Tongue (tissue), 2 donors: Measurements from ENCODE around the gene ADGRD1. TPM values are rescaled to one million over a fixed set of nuclear protein-coding genes. Genes with fewer than 3 reads are reported as not detected.
A peak's percentile ranks its signal among the peaks of the same experiment; 100 is the strongest.

Source experiments
- DNase-seq: peaks from one replicate; pipeline ENCODE4 v3.0.0-alpha.2; 2015
- total RNA-seq: library from RNA; depleted of rRNA; stranded (reverse); fragments of >200 nt; gene quantifications from one replicate; pipeline ENCODE4 v1.2.3, GENCODE V29; 2014

Gene ADGRD1
- total RNA-seq, 1 donor from 2014 or later: 16.4 TPM

- DNase-seq: no peak
These were observed 12.8 kb downstream of the ADGRD1 start for GRCh38 chr12:130966443-130967030.

DNA sequence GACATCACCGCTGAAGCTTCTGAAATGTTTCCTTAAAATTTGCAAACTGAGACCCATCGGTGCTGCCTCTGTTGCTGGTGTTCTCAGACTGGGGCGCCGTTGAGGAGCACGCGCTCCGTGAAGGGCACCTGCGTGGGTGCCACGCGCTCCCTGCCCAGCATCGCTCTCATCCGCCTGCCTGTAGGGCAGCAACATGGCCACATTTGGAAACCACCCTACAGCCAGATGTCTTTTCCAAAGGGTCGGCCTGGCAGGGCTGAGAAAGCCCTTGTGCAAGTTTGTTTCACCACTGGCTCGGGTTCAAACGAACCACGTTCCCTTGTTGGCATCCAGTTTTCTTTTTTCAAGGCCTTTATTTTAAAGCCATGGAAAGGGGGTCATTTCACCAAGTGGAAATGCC lies 13.9 kb downstream of the ADGRD1 start:
- DNase-seq: no peak

DNA sequence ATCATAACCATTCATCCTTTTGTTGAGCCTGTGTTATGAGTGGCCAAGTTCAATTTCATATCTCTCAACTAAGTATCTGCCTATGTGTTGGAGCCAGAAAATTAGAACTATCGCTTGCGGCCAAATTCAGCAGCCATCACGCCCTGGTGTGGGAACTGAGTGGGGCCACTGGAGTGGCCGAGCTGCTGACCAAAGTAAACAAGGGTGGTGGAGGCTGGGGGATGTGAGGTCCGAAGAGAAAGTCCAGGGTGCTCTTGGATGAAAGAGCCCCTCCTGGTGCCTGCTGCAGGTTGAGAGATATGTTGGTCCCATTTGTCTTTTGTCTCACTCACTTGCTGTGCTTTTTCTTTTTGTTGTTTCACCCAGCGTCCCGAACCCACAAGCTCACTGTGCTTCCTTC lies 14.9 kb downstream of the ADGRD1 start:
- DNase-seq: no peak

GRCh38 chr12:130969223-130969622 lies 15.5 kb downstream of the ADGRD1 start:
- no peak for DNase-seq

- no peak for DNase-seq
These were observed 16.6 kb downstream of the ADGRD1 start for GRCh38 chr12:130970165-130970907.

- DNase-seq: no peak
These were observed 17.2 kb downstream of the ADGRD1 start for GRCh38 chr12:130970908-130971233.

DNA sequence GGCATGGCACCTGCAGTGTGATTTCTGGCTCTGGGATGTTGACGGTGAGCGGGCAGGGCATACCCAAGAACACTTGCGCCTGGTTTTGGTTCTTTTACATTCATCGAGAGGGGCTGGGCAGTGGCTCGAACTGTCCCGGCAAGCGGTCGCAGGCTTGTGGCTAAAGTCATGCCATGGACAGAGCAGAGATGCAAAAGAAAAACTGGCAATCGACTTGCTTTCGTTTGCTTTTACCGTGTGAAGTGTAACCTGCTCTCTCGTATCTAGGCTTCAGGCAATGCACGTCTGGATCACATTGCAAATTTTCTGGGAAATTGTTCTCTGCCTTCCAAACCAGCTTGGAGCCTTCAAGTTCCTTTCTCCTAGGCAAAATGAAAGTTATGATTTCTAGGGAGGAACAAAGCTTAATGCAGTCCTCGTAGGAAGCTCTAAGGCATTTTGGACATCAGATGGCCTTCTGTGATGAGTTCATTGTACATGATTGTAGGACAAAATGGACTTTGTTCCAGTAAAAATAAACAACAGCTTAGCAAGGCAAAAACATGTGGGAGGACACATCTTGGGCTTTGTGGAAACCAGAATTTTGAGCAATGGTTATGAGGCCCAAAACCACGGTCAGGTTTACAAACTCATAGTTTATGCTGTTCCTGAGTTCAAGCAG lies 18.3 kb downstream of the ADGRD1 start:
- peak; percentile 28 for DNase-seq

GRCh38 chr12:130972586-130972950 lies 18.9 kb downstream of the ADGRD1 start:
- no peak for DNase-seq

- DNase-seq: peak; percentile 30
These were observed 19.4 kb downstream of the ADGRD1 start for GRCh38 chr12:130973109-130973508.

GRCh38 chr12:130973906-130974305 lies 20.2 kb downstream of the ADGRD1 start:
- DNase-seq: no peak

GRCh38 chr12:130975116-130975515 lies 21.4 kb downstream of the ADGRD1 start:
- DNase-seq: no peak

DNA sequence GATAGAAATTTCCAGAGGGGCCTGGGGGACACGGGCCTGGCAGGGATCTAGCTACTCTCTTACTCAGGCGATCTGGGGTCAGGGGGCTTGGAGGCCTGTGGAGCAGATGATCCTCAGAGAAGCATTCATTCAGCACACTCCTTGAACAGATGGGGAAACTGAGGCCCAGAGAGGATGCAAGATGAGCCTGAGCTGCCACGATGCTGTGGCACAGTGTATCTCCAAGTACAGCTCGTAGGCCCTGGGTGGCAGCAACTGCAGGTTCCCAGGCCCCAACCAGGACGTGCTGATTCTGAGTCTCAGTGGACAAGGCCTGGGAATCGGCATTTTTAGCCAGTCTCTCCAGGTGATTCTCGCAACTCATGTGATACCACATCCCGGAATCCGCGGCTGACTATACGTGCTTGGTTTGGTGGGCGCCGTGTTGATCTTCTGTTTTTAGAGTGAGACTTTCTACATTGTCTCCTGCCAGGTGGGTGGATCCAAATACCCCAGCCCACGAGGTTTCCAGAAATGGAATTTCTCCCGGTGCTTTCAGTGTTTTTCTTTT lies 22.5 kb downstream of the ADGRD1 start:
- no peak for DNase-seq

DNA sequence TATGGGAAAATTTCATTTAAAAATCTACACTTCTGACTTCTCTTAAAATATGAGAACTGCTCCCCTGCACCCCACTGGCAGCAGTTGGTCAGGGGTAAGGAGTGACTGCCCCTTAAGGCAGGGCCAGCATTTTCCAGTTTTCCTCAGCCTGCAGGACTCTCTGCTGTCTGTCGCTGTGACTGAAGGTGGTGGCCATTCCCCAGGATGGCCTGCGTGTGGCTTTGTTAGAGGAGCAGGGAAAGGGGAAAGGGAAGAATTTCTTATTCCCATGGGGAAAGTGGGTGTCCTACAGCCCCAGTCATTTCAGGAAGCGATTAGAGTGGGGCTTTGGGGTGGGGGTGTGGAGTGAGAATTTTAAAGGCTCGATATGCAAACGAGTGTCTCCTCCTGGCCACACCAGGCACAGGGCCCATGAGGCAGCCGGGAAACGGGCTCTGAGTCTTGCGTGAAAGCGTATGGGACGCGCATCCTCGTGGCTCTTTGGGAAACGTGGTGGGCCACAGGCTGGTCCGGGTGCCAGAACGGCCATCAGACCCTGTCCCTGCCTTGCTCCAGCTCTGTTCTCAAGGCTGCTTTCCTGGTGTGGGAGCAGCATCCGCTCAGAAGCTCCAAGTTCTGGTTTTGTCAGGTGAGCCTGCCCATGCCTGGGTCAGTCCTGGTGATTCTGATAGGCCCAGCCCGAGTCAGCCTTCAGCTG lies 23.5 kb downstream of the ADGRD1 start:
- no peak for DNase-seq

DNA sequence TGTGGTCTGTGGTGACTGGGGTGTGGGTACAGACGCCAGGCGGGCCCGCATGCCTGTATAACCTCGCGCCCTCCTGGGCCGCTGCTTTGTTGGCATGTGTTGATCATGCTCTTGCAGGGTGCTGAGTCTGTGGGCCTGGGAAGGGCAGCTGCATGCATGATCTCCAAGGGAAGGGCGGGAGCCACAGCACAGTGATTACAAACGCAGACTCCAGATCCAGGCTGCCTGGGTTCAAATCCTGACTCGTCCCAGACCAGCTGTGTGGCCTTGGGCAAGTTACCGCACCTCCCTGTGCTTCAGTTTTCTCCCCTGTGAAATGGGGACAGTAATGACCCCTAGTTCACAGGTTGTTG lies 24.0 kb downstream of the ADGRD1 start:
- no peak for DNase-seq

DNA sequence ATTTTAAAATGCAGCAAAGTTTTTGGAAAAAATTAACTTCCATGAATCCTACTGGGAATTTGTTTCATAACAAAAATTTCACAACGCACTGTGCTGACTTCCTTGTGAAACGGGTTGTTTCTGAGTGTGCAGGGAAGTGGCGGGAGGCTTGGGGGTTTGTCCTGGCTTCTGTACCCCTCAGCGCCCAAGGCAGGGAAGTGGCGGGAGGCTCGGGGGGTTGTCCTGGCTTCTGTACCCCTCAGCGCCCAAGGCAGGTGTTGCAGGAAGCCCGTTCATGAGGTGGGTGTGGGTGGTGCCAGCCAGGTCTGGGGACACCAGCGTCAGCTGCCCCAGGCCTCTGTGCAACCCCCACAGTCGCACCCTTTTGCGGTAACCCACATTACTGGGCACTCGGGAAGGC lies 25.1 kb downstream of the ADGRD1 start:
- no peak for DNase-seq

DNA sequence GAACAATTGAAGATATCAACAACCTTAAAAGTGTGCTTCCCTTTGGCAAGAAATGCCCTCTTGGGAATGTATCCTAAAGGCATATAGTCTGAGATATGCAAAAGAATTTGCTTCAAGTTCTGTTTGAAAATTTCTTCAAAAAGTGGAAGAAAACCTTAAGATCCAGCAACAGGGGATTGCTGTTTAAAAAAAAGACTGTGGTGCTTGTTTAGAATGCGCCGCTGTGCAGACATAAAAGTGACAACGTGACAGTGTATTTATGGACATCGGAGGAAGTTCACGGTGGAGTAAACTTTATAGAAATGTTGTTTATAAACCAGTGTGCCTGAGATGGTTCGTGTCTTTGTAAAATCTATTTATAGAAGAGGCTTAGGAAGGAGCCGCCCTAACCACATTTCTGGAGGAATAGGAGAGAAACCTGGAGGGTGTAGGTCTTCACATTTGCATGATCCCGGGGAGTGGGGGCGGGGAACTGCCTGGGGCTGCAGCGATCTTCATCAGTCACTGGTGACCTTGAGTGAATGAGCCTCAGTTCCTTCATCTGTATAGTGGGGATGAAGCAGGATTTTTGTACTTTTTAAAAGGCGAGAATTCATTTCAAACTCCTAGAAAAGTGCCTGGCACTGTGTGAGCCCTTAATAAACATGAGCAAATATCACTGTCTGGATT lies 27.5 kb downstream of the ADGRD1 start:
- DNase-seq: no peak

- DNase-seq: no peak
These were observed 28.2 kb downstream of the ADGRD1 start for GRCh38 chr12:130981911-130982310.

- DNase-seq: no peak
These were observed 29.0 kb downstream of the ADGRD1 start for GRCh38 chr12:130982565-130983225.

DNA sequence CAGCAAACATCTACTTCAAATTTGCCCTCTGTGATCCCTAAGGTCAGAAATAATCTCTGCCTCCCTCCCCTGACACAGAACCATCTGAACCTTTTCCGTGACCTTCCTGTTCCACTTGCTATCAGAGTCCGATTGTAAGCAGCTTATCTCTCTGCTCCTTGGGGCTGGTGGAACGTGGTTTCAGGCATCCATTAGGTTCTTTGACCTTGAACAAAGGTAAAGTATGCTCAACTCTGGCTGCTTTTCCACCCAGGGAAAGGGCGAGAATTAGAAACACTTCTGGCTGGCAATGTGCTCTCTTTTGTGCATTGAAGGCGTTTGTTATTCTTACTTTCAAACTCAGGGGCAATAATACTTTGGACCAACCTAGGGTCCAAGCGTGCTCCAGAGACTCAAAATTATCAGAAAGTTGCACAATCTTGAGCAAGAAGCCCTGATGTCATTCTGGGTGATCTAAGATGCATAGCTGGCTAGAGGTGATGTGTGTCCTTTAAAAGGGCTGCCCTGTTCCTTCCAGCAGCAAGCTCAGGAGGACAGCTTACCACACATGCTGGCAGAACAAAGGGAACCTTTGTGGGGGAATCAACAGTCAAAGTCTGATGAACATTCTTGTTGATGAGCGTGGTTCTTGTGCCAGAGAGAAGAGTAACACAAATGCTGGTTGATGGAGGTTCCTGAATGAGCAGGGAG lies 29.8 kb downstream of the ADGRD1 start:
- no peak for DNase-seq

GRCh38 chr12:130984183-130985058 lies 30.7 kb downstream of the ADGRD1 start:
- no peak for DNase-seq
